Mesendoderm (in vitro differentiated cells): ENCODE data around the gene ZFP69. TPM values are rescaled to one million over a fixed set of nuclear protein-coding genes. Genes with fewer than 3 reads are reported as not detected.

Experiments used
- DNase-seq: peaks from one replicate; pipeline ENCODE4 v3.0.0; 2013
- H2AK5ac ChIP-seq: 2 replicates; pipeline ENCODE4 v1.6.1; 2013; ENCODE audit warnings: low read length, inconsistent platforms
- H2BK120ac ChIP-seq: 2 replicates; pipeline ENCODE4 v1.6.1; 2013; ENCODE audit warnings: low read depth, mild to moderate bottlenecking, low read length, moderate library complexity, mixed read lengths
- H2BK15ac ChIP-seq: replicated peaks from 2 replicates; pipeline ENCODE4 v1.6.1; 2013; ENCODE audit warnings: low read depth, mild to moderate bottlenecking, moderate library complexity
- H2BK5ac ChIP-seq: 2 replicates; pipeline ENCODE4 v1.6.1; 2013; ENCODE audit warnings: low read length, inconsistent platforms
- H3K18ac ChIP-seq: 2 replicates; pipeline ENCODE4 v1.6.1; 2013; ENCODE audit warnings: mild to moderate bottlenecking, low read length, mixed read lengths
- H3K23ac ChIP-seq: one replicate; pipeline ENCODE4 v1.6.1; 2013; ENCODE audit warnings: low read length
- H3K27ac ChIP-seq: 2 replicates; pipeline ENCODE4 v1.5.1; 2013; ENCODE audit warnings: low read depth, mild to moderate bottlenecking, inconsistent platforms, low read length, moderate library complexity
- H3K27me3 ChIP-seq: 2 replicates; pipeline ENCODE4 v1.6.1; 2013; ENCODE audit warnings: low read length, control low read depth, mild to moderate bottlenecking, inconsistent platforms; ENCODE audit not compliant: insufficient read depth, poor library complexity
- H3K36me3 ChIP-seq: 2 replicates; pipeline ENCODE4 v1.6.1; 2013; ENCODE audit warnings: low read length, inconsistent platforms; ENCODE audit not compliant: control insufficient read depth, insufficient read depth
- H3K4ac ChIP-seq: one replicate; pipeline ENCODE4 v1.6.1; 2013; ENCODE audit warnings: low read depth, mild to moderate bottlenecking, low read length, moderate library complexity
- H3K4me1 ChIP-seq: 2 replicates; pipeline ENCODE4 v1.6.1; 2013; ENCODE audit warnings: low read depth, low read length, inconsistent platforms; ENCODE audit not compliant: control insufficient read depth
- H3K4me2 ChIP-seq: 2 replicates; pipeline ENCODE4 v1.6.1; 2013; ENCODE audit warnings: low read length
- H3K4me3 ChIP-seq: 2 replicates; pipeline ENCODE4 v1.5.1; 2013; ENCODE audit warnings: mild to moderate bottlenecking, low read length
- H3K56ac ChIP-seq: one replicate; pipeline ENCODE4 v1.6.1; 2013; ENCODE audit warnings: low read length
- H3K79me1 ChIP-seq: 2 replicates; pipeline ENCODE4 v1.6.1; 2013; ENCODE audit warnings: low read length, inconsistent platforms
- H3K79me2 ChIP-seq: 2 replicates; pipeline ENCODE4 v1.6.1; 2013; ENCODE audit warnings: mild to moderate bottlenecking, low read length; ENCODE audit not compliant: control insufficient read depth, insufficient read depth
- H3K9ac ChIP-seq: 2 replicates; pipeline ENCODE4 v1.6.1; 2013; ENCODE audit warnings: low read length, inconsistent platforms
- H4K5ac ChIP-seq: one replicate; pipeline ENCODE4 v1.6.1; 2013; ENCODE audit warnings: low read length
- H4K8ac ChIP-seq: one replicate; pipeline ENCODE4 v1.6.1; 2013; ENCODE audit warnings: low read depth, mild to moderate bottlenecking, control low read depth, low read length, moderate library complexity
- WGBS: extraction: QIAGEN DNeasy Blood & Tissue Kit; methylation state at CpG from one replicate; pipeline ENCODE4 v1.1.7; 2013; ENCODE audit warnings: low lambda C conversion rate, missing lambda C conversion rate; ENCODE audit not compliant: insufficient coverage; ENCODE audit errors: extremely low coverage; 5-methylcytosine and 5-hydroxymethylcytosine counted together
- polyA plus RNA-seq, 2 experiments: library from polyadenylated mRNA; stranded (reverse); fragments of 200-250 nt; gene quantifications; one replicate each; pipeline ENCODE4 v1.2.3, GENCODE V29; 2013

The ZFP69 gene
- polyA plus RNA-seq (2013, experiment 1 of 2): 2.8 TPM
- 2.9 TPM for polyA plus RNA-seq (2013, experiment 2 of 2)

DNA sequence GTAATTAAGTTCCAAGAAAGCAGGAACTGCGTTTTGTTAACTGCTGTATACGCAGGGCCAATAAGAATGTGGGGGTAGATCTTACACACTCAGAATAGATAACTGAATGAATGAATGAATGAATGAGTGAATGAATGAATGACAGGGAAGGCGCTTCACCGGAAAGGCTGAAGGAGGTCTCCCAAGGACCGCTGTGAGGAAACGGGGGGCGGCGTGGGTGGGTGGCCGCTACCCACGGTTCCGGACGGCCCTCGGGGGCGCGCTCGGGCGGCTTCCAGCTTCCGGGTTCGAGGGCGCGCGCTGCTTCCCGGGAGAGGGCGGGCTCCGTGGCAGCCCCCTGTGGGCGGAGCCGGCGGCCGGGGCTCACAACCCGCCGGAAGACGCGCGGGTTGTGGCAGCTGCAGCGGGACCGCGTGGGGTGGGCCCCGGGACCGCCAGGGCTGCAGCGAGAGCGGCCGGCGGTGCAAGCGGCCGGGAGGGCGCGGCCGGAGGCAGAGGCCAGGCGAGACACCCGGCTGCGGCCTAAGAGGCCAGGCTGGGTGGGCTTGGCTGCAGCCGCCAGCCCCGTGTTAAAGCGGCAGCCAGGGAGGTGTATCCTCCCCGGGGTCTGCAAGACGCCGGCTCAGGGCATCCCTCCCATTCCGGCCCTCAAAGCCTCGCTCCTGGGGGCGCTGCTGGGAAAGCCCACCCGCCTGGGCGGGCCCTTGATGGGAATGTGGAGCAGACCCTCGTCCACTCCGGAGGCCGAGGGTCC lies at the start of gene ZFP69:
TSS of gene ZFP69 (plus strand) at position 367 of the 754 bp plus-strand sequence. CDS start 2,072 bp downstream, outside the sequence.
- H3K27me3 ChIP-seq: no peaks in the 10 kb centered on the region
- peak within 1 kb of the TSS; percentile 96 for H4K8ac ChIP-seq
- peaks cover 2% of the 10 kb centered on the region for H3K4me1 ChIP-seq
- H3K79me1 ChIP-seq: no peaks in the 10 kb centered on the region
- no peak within 1 kb of the TSS for H2BK5ac ChIP-seq
- no peak within 1 kb of the TSS for H2BK15ac ChIP-seq
- peak within 1 kb of the TSS; percentile 45 for H3K4ac ChIP-seq
- H3K4me3 ChIP-seq: peak within 1 kb of the TSS; percentile 75
- no CpG with 5 or more reads among the region's 65 CpGs for WGBS
- peak within 1 kb of the TSS; percentile 92 for H3K56ac ChIP-seq
- no peaks in the 10 kb centered on the region for H3K36me3 ChIP-seq
- peak within 1 kb of the TSS; percentile 95 for H3K18ac ChIP-seq
- no peak within 1 kb of the TSS for H2AK5ac ChIP-seq
- H3K79me2 ChIP-seq: no peaks in the 10 kb centered on the region
- H3K23ac ChIP-seq: peak within 1 kb of the TSS; percentile 29
- DNase-seq: peak; percentile 73
- H2BK120ac ChIP-seq: no peak within 1 kb of the TSS
- H3K9ac ChIP-seq: peak within 1 kb of the TSS; percentile 84
- peak within 1 kb of the TSS; percentile 89 for H3K4me2 ChIP-seq
- H4K5ac ChIP-seq: peak within 1 kb of the TSS; percentile 10
- H3K27ac ChIP-seq: no peak within 1 kb of the TSS

DNA sequence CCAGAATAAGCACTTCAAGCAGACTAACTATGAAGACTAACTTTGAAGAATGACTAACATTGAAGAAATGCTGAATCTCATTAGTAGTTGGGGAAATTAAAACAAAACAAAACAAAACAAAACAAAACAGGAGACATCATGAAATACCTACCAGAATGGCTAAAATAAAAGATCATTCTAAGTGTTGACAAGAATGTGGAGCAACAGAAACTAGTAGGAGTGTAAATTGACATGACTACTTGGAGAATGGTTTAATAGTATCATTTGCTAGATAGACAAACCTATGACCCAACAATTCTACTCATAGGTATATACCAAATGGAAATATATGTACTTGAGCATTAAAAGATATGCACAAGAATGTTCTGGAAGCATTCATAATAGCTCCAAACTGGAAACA lies 45.7 kb upstream of the ZFP69 start:
- H2BK15ac ChIP-seq: no peak overlapping the region
- no peak overlapping the region for H3K23ac ChIP-seq
- no peak overlapping the region for H3K56ac ChIP-seq
- H4K8ac ChIP-seq: no peak overlapping the region
- H3K4ac ChIP-seq: no peak overlapping the region
- no peak overlapping the region for H3K9ac ChIP-seq
- H3K18ac ChIP-seq: no peak overlapping the region
- H3K4me1 ChIP-seq: no peaks in the 10 kb centered on the region
- no peak overlapping the region for H2BK5ac ChIP-seq
- H2AK5ac ChIP-seq: no peak overlapping the region
- no peaks in the 10 kb centered on the region for H3K79me2 ChIP-seq
- no peak overlapping the region for H3K4me3 ChIP-seq
- no peak overlapping the region for H2BK120ac ChIP-seq
- H3K27ac ChIP-seq: no peak overlapping the region
- H4K5ac ChIP-seq: no peak overlapping the region
- H3K27me3 ChIP-seq: no peaks in the 10 kb centered on the region
- H3K4me2 ChIP-seq: no peak overlapping the region
- DNase-seq: no peak
- H3K36me3 ChIP-seq: no peaks in the 10 kb centered on the region
- no peaks in the 10 kb centered on the region for H3K79me1 ChIP-seq

DNA sequence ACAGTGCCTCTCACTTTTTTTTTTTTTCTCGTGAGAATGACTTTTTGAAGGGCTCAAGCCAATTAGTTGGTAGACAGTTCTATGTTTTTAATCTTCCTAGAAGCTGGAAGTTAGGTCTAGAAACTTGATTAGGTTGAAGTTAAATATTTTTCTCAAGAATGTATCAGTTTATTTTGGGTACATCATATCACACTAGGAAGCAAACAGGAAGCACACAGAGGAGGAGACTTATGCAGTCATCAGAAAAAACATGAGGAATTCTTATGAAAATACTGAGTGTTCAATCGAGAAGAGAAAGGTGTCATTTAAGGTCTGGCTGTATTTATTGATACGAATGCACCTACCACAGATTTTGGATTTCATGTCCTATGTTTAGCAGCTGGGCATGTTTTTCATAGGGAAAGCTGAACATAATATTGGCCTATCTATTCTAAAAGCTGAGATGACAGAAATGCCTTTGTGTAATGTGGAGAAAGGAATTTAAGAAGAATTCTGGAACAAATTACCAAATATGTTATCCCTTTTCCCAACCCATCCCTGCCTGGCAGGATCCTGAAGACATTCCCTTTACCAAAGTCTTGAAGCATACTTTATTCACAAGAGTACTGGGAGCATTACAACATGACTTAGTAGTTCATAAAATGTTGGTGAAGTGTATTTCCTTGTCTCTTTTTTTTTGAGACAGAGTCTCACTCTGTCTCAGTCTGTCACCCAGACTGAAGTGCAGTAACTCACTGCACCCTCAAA lies 44.3 kb upstream of the ZFP69 start:
- DNase-seq: no peak
- WGBS: no CpG with 5 or more reads among the region's 3 CpGs

DNA sequence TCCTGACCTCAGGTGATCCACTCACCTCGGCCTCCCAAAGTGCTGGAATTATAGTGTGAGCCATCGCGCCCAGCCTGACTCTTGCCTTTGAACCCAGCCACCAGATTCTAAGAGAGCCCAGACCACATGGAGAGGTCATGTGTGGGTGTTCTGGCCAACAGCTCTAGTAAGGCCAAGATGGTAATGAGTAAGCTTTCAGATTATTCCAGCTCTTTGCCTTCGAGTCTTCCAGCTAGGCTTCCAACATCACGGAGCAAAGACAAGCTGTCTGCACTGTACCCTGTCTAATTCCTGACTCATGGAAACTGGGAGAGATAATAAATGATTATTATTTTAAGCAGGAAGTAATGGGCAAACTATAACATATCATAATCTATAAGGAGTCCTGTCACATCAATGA lies 41.6 kb upstream of the ZFP69 start:
- Histone ChIP-seq H3K27ac (no peak overlapping the region), H3K56ac (no peak overlapping the region), H4K5ac (no peak overlapping the region), H3K79me1 (no peaks in the 10 kb centered on the region), H2AK5ac (no peak overlapping the region), H3K27me3 (no peaks in the 10 kb centered on the region), H3K18ac (no peak overlapping the region), H4K8ac (no peak overlapping the region), H3K9ac (no peak overlapping the region), H3K36me3 (no peaks in the 10 kb centered on the region), H2BK120ac (no peak overlapping the region), H3K4ac (no peak overlapping the region), H3K4me3 (no peak overlapping the region), H2BK5ac (no peak overlapping the region), H2BK15ac (no peak overlapping the region), H3K79me2 (no peaks in the 10 kb centered on the region), H3K23ac (no peak overlapping the region), H3K4me2 (no peak overlapping the region), H3K4me1 (no peaks in the 10 kb centered on the region)
- no peak for DNase-seq
- WGBS: no CpG with 5 or more reads among the region's 5 CpGs

More for the DNA sequence above, 44.3 kb upstream of the ZFP69 start:
- Histone ChIP-seq H3K79me1 (no peaks in the 10 kb centered on the region), H3K18ac (no peak overlapping the region), H2BK120ac (no peak overlapping the region), H2BK15ac (no peak overlapping the region), H3K4me3 (no peak overlapping the region), H2AK5ac (no peak overlapping the region), H3K27ac (no peak overlapping the region), H3K9ac (no peak overlapping the region), H3K27me3 (no peaks in the 10 kb centered on the region), H3K79me2 (no peaks in the 10 kb centered on the region), H2BK5ac (no peak overlapping the region), H3K4me1 (no peaks in the 10 kb centered on the region), H3K56ac (no peak overlapping the region), H3K36me3 (no peaks in the 10 kb centered on the region), H4K8ac (no peak overlapping the region), H3K4ac (no peak overlapping the region), H3K4me2 (no peak overlapping the region), H4K5ac (no peak overlapping the region), H3K23ac (no peak overlapping the region)

DNA sequence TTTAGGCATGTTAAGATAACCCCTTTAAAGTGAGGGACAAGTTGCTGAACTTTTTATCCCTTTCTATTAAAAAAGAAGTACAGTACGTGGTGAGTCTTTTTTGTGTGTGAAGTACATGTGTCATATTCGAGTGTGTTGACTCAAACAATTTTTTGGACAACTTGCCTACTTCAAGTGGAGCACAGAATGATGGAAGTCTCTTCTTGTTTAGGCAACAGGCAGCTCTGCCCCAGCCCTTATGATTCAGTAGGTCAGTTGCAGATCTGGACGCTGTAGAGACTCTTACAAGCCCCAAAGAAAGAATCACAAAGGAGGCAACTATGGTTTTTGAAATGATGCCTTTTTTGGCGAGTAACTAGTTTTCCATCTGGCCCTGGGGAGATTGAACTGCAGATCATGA lies 41.2 kb upstream of the ZFP69 start:
- Histone ChIP-seq H3K4me3 (no peak overlapping the region), H2BK5ac (no peak overlapping the region), H3K4me2 (no peak overlapping the region), H3K27me3 (no peaks in the 10 kb centered on the region), H3K36me3 (no peaks in the 10 kb centered on the region), H3K4me1 (no peaks in the 10 kb centered on the region), H3K18ac (no peak overlapping the region), H2AK5ac (no peak overlapping the region), H2BK120ac (no peak overlapping the region), H3K4ac (no peak overlapping the region), H3K27ac (no peak overlapping the region), H3K56ac (no peak overlapping the region), H3K79me2 (no peaks in the 10 kb centered on the region), H4K5ac (no peak overlapping the region), H4K8ac (no peak overlapping the region), H2BK15ac (no peak overlapping the region), H3K79me1 (no peaks in the 10 kb centered on the region), H3K23ac (no peak overlapping the region), H3K9ac (no peak overlapping the region)
- no CpG with 5 or more reads among the region's 4 CpGs for WGBS
- no peak for DNase-seq
